HS-27A (cell line): ENCODE results near the gene HYAL4.

Experiments used
- DNase-seq: peaks from one replicate; pipeline ENCODE4 v3.0.0-alpha.2; 2012; ENCODE audit warnings: low read depth, missing footprints

The HYAL4 gene

DNA sequence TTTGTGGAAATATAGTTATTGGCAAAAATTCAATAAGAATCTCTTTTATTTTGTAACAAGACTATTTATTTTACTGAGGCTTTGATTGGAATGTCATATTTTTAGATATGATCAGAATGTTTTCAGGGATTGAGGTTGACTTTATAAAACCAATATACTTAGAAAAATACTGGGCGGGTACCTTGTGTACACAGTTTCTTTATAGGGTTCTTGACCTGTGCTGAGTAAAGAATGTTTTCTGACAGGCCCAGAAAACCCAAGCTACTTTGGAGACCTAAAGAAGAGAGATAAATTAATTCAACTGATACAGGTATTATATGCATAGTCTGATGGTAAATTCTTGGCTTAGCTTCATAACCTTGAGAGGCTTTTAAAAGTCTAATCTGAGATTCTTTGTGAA lies 56.1 kb downstream of the HYAL4 start:
- no peak for DNase-seq

DNA sequence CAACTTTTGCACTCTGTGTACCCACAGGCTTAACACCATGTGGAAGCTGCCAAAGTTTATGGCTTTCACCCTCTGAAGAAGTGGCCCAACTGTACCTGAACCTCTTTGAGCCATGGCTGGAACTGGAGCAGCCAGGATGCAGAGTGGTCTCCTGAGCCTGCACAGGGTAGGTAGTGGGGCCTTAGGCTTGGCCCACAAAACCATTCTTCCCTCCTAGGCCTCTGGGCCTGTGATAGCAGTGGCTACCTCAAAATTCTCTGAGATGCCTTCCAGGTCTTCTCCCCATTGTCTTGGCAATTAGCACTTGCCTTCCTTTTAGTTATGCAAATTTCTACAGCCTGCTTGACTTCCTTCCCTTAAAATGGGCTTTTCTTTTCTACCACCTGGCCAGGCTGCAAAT lies 60.7 kb downstream of the HYAL4 start:
- DNase-seq, result no peak

DNA sequence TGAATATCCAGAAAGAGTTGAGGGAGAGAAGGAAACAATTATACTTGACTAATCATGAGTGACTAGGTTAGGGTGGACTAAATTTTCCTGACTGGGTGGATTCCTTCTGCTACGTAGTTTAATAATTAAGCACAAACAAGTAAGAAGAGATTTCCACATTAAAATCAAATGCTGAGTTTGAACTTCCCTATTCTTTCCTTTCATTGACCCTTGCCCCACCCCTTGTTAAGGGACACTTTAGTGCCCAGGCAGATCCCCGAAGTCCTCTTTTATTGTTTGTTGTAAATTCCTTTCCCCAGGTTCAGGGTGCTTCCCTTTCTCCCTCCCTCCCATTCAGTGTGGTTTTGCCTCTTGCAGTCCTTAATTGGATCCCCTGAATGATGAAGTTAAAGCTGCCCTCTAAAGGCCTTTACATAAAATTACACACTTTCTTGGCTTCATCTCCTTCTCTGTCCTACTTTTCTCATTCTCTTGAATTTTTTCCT lies 71.3 kb downstream of the HYAL4 start:
- no peak for DNase-seq

GRCh38 chr7:123917878-123918277 lies 72.9 kb downstream of the HYAL4 start:
- DNase-seq, result no peak

GRCh38 chr7:123918309-123918708 lies 73.3 kb downstream of the HYAL4 start:
- DNase-seq, result no peak

DNA sequence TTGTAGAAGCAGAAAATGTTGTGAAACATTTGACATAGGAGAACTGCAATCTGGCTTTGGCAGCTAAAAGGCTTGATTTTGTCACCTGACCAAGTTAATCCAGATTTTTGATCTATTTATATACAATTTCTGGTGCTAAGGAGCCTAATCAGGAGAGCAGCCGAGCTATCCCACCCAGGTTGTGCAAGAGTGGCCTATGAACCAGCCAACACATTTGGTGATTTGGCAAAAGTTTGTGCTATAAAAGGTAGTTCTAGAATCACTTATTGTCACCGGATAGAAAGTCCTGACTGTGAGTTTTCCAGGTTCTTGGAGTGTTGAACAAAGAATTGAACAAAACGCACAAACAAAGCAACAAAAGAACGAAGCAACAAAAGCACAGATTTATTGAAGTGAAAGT lies 78.6 kb downstream of the HYAL4 start:
- no peak for DNase-seq

GRCh38 chr7:123924941-123925340 lies 80.0 kb downstream of the HYAL4 start, which contains the start of gene SPAM1:
TSS of gene SPAM1 (plus strand) at chr7:123925241. CDS start at chr7:123953571, 28,330 bp downstream.
- no peak for DNase-seq
